GM12875 (cell line): ENCODE measurements around the gene SYCP2L.

ENCODE experiments used
- H3K4me3 ChIP-seq: one replicate; pipeline ENCODE4 v1.5.1; 2011; ENCODE audit warnings: low read depth, low read length, control low read depth
- CTCF ChIP-seq: IDR thresholded peaks from 2 replicates; pipeline ENCODE4 v1.5.1; 2011; ENCODE audit warnings: low read depth, mild to moderate bottlenecking, control low read depth, inconsistent platforms, low read length, moderate library complexity, borderline replicate concordance; ENCODE audit not compliant: insufficient read depth

Gene SYCP2L

GRCh38 chr6:10960171-10960570 is 73.3 kb downstream of the SYCP2L start:
- no peak for TF ChIP-seq CTCF

GRCh38 chr6:10961837-10962236 is 75.0 kb downstream of the SYCP2L start:
- H3K4me3 ChIP-seq, result no peak overlapping the region
- no peak for TF ChIP-seq CTCF

More at GRCh38 chr6:10960171-10960570, 73.3 kb downstream of the SYCP2L start:
- no peak overlapping the region for H3K4me3 ChIP-seq

- no peak overlapping the region for H3K4me3 ChIP-seq
- TF ChIP-seq CTCF, result no peak
Observed at GRCh38 chr6:10962673-10963072, 75.8 kb downstream of the SYCP2L start.

GRCh38 chr6:10963113-10963512 is 76.3 kb downstream of the SYCP2L start:
- no peak for TF ChIP-seq CTCF
- H3K4me3 ChIP-seq, result no peak overlapping the region

- TF ChIP-seq CTCF, result no peak
- no peak overlapping the region for H3K4me3 ChIP-seq
Observed at GRCh38 chr6:10964684-10965083, 77.8 kb downstream of the SYCP2L start.

- no peak overlapping the region for H3K4me3 ChIP-seq
- TF ChIP-seq CTCF, result no peak
Observed at GRCh38 chr6:10968776-10969175, 81.9 kb downstream of the SYCP2L start.

GRCh38 chr6:10970731-10971130 is 83.9 kb downstream of the SYCP2L start:
- no peak for TF ChIP-seq CTCF
- H3K4me3 ChIP-seq, result no peak overlapping the region
